ENCODE measurements around the gene HPS1. TPM values are rescaled to one million over a fixed set of nuclear protein-coding genes. Genes with fewer than 3 reads are reported as not detected.

The HPS1 gene
- total and polyA plus RNA-seq, 2 of the 8 experiments (the other 6 are each of a cell fraction or from before 2014, with no cell fraction given) = 38.7 to 61.7 TPM

DNA sequence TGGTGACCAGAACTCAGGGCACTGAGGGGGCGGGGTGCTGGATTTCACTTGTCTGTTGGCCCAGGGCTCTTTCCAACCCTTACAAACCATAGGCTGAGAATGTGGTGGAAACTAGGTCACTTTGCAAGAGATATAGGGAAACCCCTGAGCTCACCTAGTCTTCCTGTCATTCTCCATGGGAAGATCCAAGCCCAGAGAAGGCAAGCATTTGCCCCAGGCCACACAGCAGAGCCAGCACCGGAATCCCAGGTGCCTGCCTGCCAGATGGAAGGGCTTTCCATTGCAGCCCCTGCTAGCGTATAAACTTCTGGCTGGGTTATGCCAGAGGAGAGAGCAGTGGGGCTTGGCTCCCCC is 32.2 kb downstream of the HPS1 start:
- H2BK120ac ChIP-seq (replicated peaks; ENCODE audit: low read depth, low read length) = no peak overlapping the region

More for the DNA sequence above, 32.2 kb downstream of the HPS1 start:
- Histone ChIP-seq H3K27ac (ENCODE audit: low read depth, low read length) (no peak overlapping the region), H3K4me1 (replicated peaks in 1 of 4; ENCODE audit: control insufficient read depth in 3 of 4, insufficient read depth in 4 of 4, low read length in 3 of 4) (peaks cover 0 to 10% (median 3%) of the 10 kb centered on the region in 4 experiments; a peak in 6 of 7 replicates), H3K56ac (replicated peaks; ENCODE audit: insufficient read length, low read depth, low read length) (no peak overlapping the region), H3K18ac (ENCODE audit: extremely low read depth, low read length) (0 out of 2 replicates have a peak overlapping the region, but pooled peaks have one; percentile 80), H2AK5ac (ENCODE audit: low read depth, low read length) (no peak overlapping the region), H3K36me3 (ENCODE audit: control insufficient read depth in 2 of 4, insufficient read depth in 4 of 4, low read length in 3 of 4) (peaks cover 0 to 4% (median 0%) of the 10 kb centered on the region in 4 experiments; a peak in 3 of 8 replicates), H3K79me2 (ENCODE audit: control insufficient read depth in 1 of 2, insufficient read depth in 2 of 2, low read length in 2 of 2) (no peaks in the 10 kb centered on the region), H3K27me3 (replicated peaks in 1 of 4; ENCODE audit: control insufficient read depth in 3 of 4, extremely low read depth in 1 of 4, insufficient read depth in 3 of 4, low read length in 3 of 4) (no peaks in the 10 kb centered on the region), H3K9ac (replicated peaks in 1 of 4; ENCODE audit: extremely low read depth in 1 of 4, low read depth in 3 of 4, low read length in 3 of 4) (peak overlapping the region in 2 of 4 experiments; percentile 35 to 64; a peak in 2 of 7 replicates), H3K4me3 (ENCODE audit: extremely low read depth in 1 of 4, insufficient read depth in 2 of 4, low read depth in 3 of 4, low read length in 4 of 4) (peak overlapping the region; percentile 14 to 59 (median 32)), H3K4ac (replicated peaks; ENCODE audit: insufficient read length, low read depth, low read length) (no peak overlapping the region), H3K14ac (ENCODE audit: insufficient read length) (no peak overlapping the region), H2AFZ (ENCODE audit: low read length) (no peak overlapping the region), H2BK15ac (ENCODE audit: low read length) (0 out of 2 replicates have a peak overlapping the region, but pooled peaks have one; percentile 32), H4K5ac (ENCODE audit: insufficient read length, low read depth, low read length) (peak overlapping the region; percentile 1), H2BK20ac (ENCODE audit: low read length) (no peak overlapping the region), H3K23me2 (ENCODE audit: low read depth, low read length) (no peaks in the 10 kb centered on the region; the same call in 1 of the 2 replicates), H3K79me1 (ENCODE audit: low read depth, low read length) (no peaks in the 10 kb centered on the region), H2BK5ac (ENCODE audit: low read depth, low read length) (peak overlapping the region; percentile 85; the same call in 1 of the 2 replicates), H3K9me3 (ENCODE audit: insufficient read depth in 2 of 2, low read depth in 1 of 2, low read length in 1 of 2) (no peaks in the 10 kb centered on the region), H3K23ac (ENCODE audit: insufficient read length) (no peak overlapping the region), H2BK12ac (ENCODE audit: low read depth, low read length) (no peak overlapping the region), H4K20me1 (replicated peaks in 1 of 2; ENCODE audit: control insufficient read depth in 1 of 2, insufficient read depth in 2 of 2, low read length in 2 of 2) (no peaks in the 10 kb centered on the region), H4K91ac (replicated peaks; ENCODE audit: insufficient read length, low read length) (peak overlapping the region; percentile 13), H4K8ac (ENCODE audit: extremely low read depth, insufficient read depth, low read length) (0 out of 2 replicates have a peak overlapping the region, but pooled peaks have one; percentile 82), H3K4me2 (ENCODE audit: insufficient read depth in 1 of 2, low read depth in 2 of 2, low read length in 2 of 2) (peak overlapping the region; percentile 63 to 64)
- POLR2A ChIA-PET (ENCODE audit: partially characterized antibody) = interaction anchor here (0.7 to 2.0 kb wide), 9 partner anchors 8 to 1016 kb away, joined by 3 to 11 read pairs (median 5); partner anchors contain the start of genes GOT1 and HPS1
- 55% methylated on average over 3 of the region's 3 CpGs; no CpG with 5 or more reads in 1 of the 2 experiments for WGBS, 2 experiments (ENCODE audit: extremely low coverage in 1 of 2, insufficient coverage in 1 of 2, insufficient read length in 1 of 2, insufficient replicate concordance in 2 of 2, low coverage in 1 of 2, low lambda C conversion rate in 2 of 2, missing lambda C conversion rate in 1 of 2)
- FAIRE-seq = no peak
- DNase-seq (ENCODE audit: low read depth in 1 of 2, low spot score in 2 of 2) = no peak
- TF ChIP-seq MAFK (IDR thresholded peaks at IDR 0.05; ENCODE audit: low read depth, low read length) (no peak), KDM1A (IDR thresholded peaks at IDR 0.05; ENCODE audit: borderline replicate concordance, low read length) (peak; percentile 82; the same call in 1 of the 2 replicates)
- CTCF ChIA-PET (ENCODE audit: partially characterized antibody) = interaction anchor here (0.9 to 6.9 kb wide), 3 partner anchors 11 to 94 kb away, joined by 3 to 69 read pairs (median 3); no protein-coding TSS in a partner anchor

Data from H1 (cell line).